Upper lobe of left lung (tissue), 6 donors: ENCODE results near the gene OXA1L. TPM values are rescaled to one million over a fixed set of nuclear protein-coding genes. Genes with fewer than 3 reads are reported as not detected.

Source experiments
- ATAC-seq, 2 donors: fragments of 200-7000 bp; cut with Tn5 transposase; one replicate each; pipeline ENCODE4 v1.9.1; 2022; ENCODE audit warnings: mild to moderate bottlenecking in 2 of 2, moderate library complexity in 2 of 2; ENCODE audit not compliant: low FRiP score in 2 of 2
- DNase-seq, 2 donors: peaks; one replicate each; pipeline ENCODE4 v3.0.0-alpha.2; 2019 to 2020
- H3K27ac ChIP-seq, 4 donors: fragments of 200-600 bp; sonication (generic); one replicate each; pipeline ENCODE4 v1.5.1; 2016 to 2019
- H3K27me3 ChIP-seq, 4 donors: fragments of 200-600 bp; sonication (generic); one replicate each; pipeline ENCODE4 v1.5.1; 2017 to 2019
- H3K36me3 ChIP-seq, 4 donors: fragments of 200-600 bp; sonication (generic); one replicate each; pipeline ENCODE4 v1.5.1; 2016 to 2019
- H3K4me1 ChIP-seq, 4 donors: fragments of 200-600 bp; sonication (generic); one replicate each; pipeline ENCODE4 v1.5.1; 2018 to 2019
- H3K4me3 ChIP-seq, 4 donors: fragments of 200-600 bp; sonication (generic); one replicate each; pipeline ENCODE4 v1.5.1; 2017 to 2019; ENCODE audit warnings: mild to moderate bottlenecking in 2 of 4, moderate library complexity in 1 of 4
- H3K9me3 ChIP-seq, 4 donors: fragments of 200-600 bp; sonication (generic); one replicate each; pipeline ENCODE4 v1.5.1; 2018 to 2019
- EP300 ChIP-seq, 4 donors: sonication (generic); formaldehyde crosslinking; IDR thresholded peaks; one replicate each; pipeline ENCODE4 v1.5.1; 2017; ENCODE audit warnings: antibody characterized with exemption in 4 of 4, control low read depth in 2 of 4
- POLR2A ChIP-seq, 4 donors: fragments of 450-650 bp; IDR thresholded peaks; one replicate each; pipeline ENCODE4 v1.5.1; 2016 to 2017; ENCODE audit warnings: antibody characterized with exemption in 4 of 4, mild to moderate bottlenecking in 2 of 4
- POLR2AphosphoS5 ChIP-seq, 2 donors: sonication (generic); formaldehyde crosslinking; IDR thresholded peaks; one replicate each; pipeline ENCODE4 v1.5.1; 2017; ENCODE audit warnings: antibody characterized with exemption in 2 of 2
- WGBS, 2 donors: methylation state at CpG; one replicate each; pipeline ENCODE4 v1.1.5; 2017 to 2018; 5-methylcytosine and 5-hydroxymethylcytosine counted together
- total RNA-seq, 6 donors: library from RNA; depleted of rRNA in 4 of 6; stranded (reverse); fragments of >200 nt in 4 of 6; gene quantifications; one replicate each; pipeline versions ENCODE4 v1.1.0 to v1.2.1, GENCODE V29; 2016 to 2021
- TF ChIP-seq, protein P1 (sequence below), 6 experiments: fragments of 450-650 bp in 4 of 6; fragments of 200-600 bp in 2 of 6; sonication (generic) in 2 of 6; IDR thresholded peaks; one replicate each; pipeline ENCODE4 v1.5.1; 2016 to 2019; ENCODE audit warnings: antibody characterized with exemption in 6 of 6
- donor health status: DM: no; HTN: no; CAD: no; lungs with moderate emphysema.
- donor health status: DM: no; HTN: yes; CAD: no; lungs with severe emphysema.

The OXA1L gene
- total RNA-seq, 6 donors from 2014 or later: 54.9 to 137 (median 79.2) TPM

DNA sequence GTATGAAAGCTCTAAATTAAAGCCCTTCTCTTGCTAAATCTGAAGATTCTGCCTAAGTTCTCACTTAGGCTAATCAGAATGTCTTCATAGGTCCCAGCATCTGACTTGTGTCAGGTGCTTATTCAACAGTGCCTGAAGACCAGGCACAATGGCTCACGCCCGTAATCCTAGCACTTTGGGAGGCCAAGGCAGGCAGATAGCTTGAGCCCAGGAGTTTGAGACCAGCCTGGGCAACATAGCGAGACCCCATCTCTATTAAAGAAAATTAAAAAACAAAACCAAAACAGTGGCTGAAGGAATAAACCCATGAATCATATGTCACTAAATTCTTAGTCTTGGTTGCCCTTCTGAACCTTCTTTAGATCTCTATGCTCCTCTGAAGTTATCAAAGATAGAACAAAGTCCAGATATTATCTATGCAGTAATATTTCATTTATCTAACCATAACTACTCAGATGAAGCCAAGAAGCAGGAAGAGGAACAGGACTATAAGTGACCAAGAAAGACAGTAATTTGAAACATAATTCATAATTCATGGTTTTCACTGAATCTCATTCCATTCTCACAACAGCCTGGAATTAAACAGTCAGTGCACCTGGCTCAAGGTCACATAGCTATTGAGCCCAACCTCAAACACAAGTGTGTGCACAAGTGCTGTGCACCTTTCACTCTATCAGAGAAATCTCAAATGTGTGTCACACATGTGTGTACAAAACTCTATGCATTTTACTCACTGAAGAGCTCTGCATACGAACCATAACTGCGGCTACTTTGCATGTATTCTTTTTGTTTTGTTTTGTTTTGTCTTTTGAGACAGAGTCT, 42.1 kb downstream of the OXA1L start:
- TF ChIP-seq POLR2A (IDR thresholded peaks at IDR 0.05) (no peak), POLR2AphosphoS5 (IDR thresholded peaks at IDR 0.05) (no peak), EP300 (IDR thresholded peaks at IDR 0.05) (no peak)
- TF ChIP-seq, protein P1, sequence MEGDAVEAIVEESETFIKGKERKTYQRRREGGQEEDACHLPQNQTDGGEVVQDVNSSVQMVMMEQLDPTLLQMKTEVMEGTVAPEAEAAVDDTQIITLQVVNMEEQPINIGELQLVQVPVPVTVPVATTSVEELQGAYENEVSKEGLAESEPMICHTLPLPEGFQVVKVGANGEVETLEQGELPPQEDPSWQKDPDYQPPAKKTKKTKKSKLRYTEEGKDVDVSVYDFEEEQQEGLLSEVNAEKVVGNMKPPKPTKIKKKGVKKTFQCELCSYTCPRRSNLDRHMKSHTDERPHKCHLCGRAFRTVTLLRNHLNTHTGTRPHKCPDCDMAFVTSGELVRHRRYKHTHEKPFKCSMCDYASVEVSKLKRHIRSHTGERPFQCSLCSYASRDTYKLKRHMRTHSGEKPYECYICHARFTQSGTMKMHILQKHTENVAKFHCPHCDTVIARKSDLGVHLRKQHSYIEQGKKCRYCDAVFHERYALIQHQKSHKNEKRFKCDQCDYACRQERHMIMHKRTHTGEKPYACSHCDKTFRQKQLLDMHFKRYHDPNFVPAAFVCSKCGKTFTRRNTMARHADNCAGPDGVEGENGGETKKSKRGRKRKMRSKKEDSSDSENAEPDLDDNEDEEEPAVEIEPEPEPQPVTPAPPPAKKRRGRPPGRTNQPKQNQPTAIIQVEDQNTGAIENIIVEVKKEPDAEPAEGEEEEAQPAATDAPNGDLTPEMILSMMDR (IDR thresholded peaks at IDR 0.05): no peak
- ATAC-seq (no peak), DNase-seq (no peak)
- Histone ChIP-seq H3K9me3 (no peaks in the 10 kb centered on the region), H3K27me3 (no peaks in the 10 kb centered on the region), H3K4me3 (no peak overlapping the region), H3K4me1 (peaks cover 0 to 1% (median 0%) of the 10 kb centered on the region in 4 donors), H3K27ac (no peak overlapping the region), H3K36me3 (no peaks in the 10 kb centered on the region)
- WGBS, 2 donors: 81 to 87% methylated on average over 5 of the region's 5 CpGs

DNA sequence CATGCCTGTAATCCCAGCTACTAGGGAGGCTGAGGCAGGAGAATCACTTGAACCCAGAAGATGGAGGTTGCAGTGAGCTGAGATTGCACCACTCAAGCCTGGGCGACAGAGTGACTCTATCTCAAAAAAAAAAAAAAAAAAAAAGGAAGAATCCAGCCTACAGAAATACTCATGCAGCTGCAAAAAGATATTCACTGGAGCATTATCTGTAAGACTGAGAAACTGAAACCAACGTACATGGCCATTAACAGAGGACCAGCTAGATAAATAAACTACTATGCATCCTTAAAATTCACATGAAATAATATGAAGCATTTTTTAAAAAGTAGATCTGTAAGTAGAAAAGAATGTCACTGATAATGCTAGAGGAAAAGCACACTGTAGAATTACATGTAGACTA, 45.2 kb downstream of the OXA1L start:
- ATAC-seq (peak in 1 of 2 donors; percentile 17), DNase-seq (no peak)
- Histone ChIP-seq H3K27me3 (no peaks in the 10 kb centered on the region), H3K9me3 (no peaks in the 10 kb centered on the region), H3K27ac (no peak overlapping the region), H3K4me3 (peak overlapping the region in 1 of 4 donors; percentile 19), H3K36me3 (no peaks in the 10 kb centered on the region), H3K4me1 (peaks cover 5 to 19% (median 16%) of the 10 kb centered on the region in 4 donors)
- TF ChIP-seq EP300 (IDR thresholded peaks at IDR 0.05): no peak
- 43% methylated on average over 2 of the region's 2 CpGs for whole genome bisulfite sequencing, 2 donors

DNA sequence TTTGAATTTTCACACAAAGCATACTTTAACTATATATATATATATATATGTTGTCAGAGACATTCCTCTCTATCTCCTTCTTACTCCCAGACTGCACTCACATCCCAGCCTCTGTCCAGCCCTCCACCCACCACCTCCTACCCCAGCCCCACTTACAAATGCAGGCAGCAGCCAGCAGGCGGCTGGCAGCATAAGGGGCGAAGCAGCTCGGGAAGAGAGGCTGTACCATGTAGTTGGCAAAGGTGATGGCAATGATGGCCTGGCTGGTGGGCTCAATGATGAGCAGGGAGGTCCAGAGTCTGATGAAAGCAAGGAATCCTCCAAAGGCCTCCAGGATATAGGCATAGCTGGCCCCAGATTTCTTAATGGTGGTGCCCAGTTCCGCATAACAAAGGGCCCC, 46.3 kb downstream of the OXA1L start:
- H3K27ac ChIP-seq: no peak overlapping the region
- H3K4me3 ChIP-seq: peak overlapping the region in 2 of 4 donors; percentile 10 to 44

DNA sequence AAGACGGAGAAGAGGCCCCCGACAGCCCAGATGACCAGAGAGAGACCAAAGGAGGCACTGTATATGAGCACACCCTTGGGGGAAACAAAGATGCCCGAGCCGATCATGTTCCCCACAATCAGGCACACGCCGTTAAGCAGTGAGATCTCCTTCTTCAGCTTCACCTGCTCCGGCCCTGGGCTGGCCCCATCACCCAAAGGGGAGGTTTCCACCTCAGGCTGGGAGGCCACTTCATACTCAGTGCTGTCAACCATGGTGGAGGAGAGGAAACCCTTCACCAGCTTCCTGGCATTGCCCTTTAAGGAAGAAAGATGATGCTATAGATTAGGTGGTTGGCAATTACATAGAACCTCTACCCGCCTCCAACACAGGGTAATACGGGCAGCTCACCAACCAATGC, 46.7 kb downstream of the OXA1L start:
- Histone ChIP-seq H3K27ac (no peak overlapping the region), H3K4me1 (peaks cover 8 to 28% (median 23%) of the 10 kb centered on the region in 4 donors), H3K4me3 (peak overlapping the region in 2 of 4 donors; percentile 10 to 44), H3K27me3 (no peaks in the 10 kb centered on the region), H3K36me3 (no peaks in the 10 kb centered on the region), H3K9me3 (no peaks in the 10 kb centered on the region)
- TF ChIP-seq, protein P1 (IDR thresholded peaks at IDR 0.05): no peak
- TF ChIP-seq POLR2AphosphoS5 (IDR thresholded peaks at IDR 0.05) (no peak), EP300 (IDR thresholded peaks at IDR 0.05) (no peak), POLR2A (IDR thresholded peaks at IDR 0.05) (no peak)
- DNase-seq (no peak), ATAC-seq (no peak)
- WGBS, 2 donors: 79 to 87% methylated on average over 9 of the region's 9 CpGs

More for the DNA sequence above, 46.3 kb downstream of the OXA1L start:
- Histone ChIP-seq H3K27me3 (no peaks in the 10 kb centered on the region), H3K36me3 (no peaks in the 10 kb centered on the region), H3K4me1 (peaks cover 8 to 24% (median 21%) of the 10 kb centered on the region in 4 donors), H3K9me3 (no peaks in the 10 kb centered on the region)
- no peak for TF ChIP-seq POLR2AphosphoS5 (IDR thresholded peaks at IDR 0.05)
- TF ChIP-seq, protein P1 (IDR thresholded peaks at IDR 0.05): no peak
- no peak for ATAC-seq
- WGBS, 2 donors: 83 to 89% methylated on average over 4 of the region's 4 CpGs
- no peak for DNase-seq

DNA sequence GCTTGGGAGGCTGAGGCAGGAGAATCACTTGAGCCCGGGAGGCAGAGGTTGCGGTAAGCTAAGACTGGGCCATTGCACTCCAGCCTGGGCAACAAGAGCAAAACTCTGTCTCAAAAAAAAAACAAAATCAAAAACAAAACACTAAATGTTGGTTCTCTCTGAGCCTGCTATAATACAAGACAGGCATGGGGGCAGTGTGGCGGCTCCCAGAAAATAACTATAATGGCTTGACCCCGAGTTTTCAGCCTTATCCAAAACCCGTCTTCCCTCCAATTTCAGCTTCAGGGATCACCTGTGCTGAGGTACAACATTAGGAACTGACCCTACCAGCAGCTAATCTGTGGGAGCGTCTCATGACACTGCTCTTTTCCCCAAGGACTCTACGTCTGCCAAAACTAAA, 47.9 kb downstream of the OXA1L start:
- Histone ChIP-seq H3K27me3 (no peaks in the 10 kb centered on the region), H3K4me1 (peaks cover 16 to 40% (median 35%) of the 10 kb centered on the region in 4 donors), H3K36me3 (no peaks in the 10 kb centered on the region), H3K4me3 (peak overlapping the region in 3 of 4 donors; percentile 19 to 44 (median 33)), H3K27ac (peak overlapping the region; percentile 74 to 85 (median 82)), H3K9me3 (no peaks in the 10 kb centered on the region)
- DNase-seq (no peak), ATAC-seq (no peak)
- TF ChIP-seq EP300 (IDR thresholded peaks at IDR 0.05): no peak
- no peak for TF ChIP-seq POLR2AphosphoS5 (IDR thresholded peaks at IDR 0.05)
- TF ChIP-seq POLR2A (IDR thresholded peaks at IDR 0.05): no peak
- TF ChIP-seq, protein P1 (IDR thresholded peaks at IDR 0.05): no peak
- WGBS, 2 donors: 85% methylated on average over 7 of the region's 7 CpGs
